RWPE2 (cell line): Measurements from ENCODE around the gene LRRN2.
"Not testable (repeated sequence)": the region's sequence is repeated elsewhere in the genome, so short reads cannot be mapped to it uniquely, and the experiment has no call there.

Experiments
- ATAC-seq: fragments of 200-7000 bp; cut with Tn5 transposase; 3 replicates; pipeline ENCODE4 v1.9.1; 2021; ENCODE audit warnings: low read depth
- DNase-seq: peaks from one replicate; pipeline ENCODE4 v3.0.0-alpha.2; 2020; ENCODE audit warnings: low spot score
- H3K27ac ChIP-seq: fragments of 450-650 bp; 2 replicates; pipeline ENCODE4 v1.5.1; 2017; ENCODE audit warnings: mild to moderate bottlenecking; ENCODE audit not compliant: poor library complexity, severe bottlenecking
- H3K27me3 ChIP-seq: fragments of 250-450 bp; sonication (Bioruptor Pico); 2 replicates; pipeline ENCODE4 v1.5.1; 2021; ENCODE audit warnings: mild to moderate bottlenecking, moderate library complexity; ENCODE audit not compliant: insufficient read depth, poor library complexity, severe bottlenecking
- H3K36me3 ChIP-seq: fragments of 250-450 bp; sonication (Bioruptor Pico); 2 replicates; pipeline ENCODE4 v1.5.1; 2020; ENCODE audit warnings: low read depth, mild to moderate bottlenecking, moderate library complexity
- H3K4me1 ChIP-seq: fragments of 250-450 bp; sonication (Bioruptor Pico); 2 replicates; pipeline ENCODE4 v1.5.1; 2021; ENCODE audit warnings: mild to moderate bottlenecking, moderate library complexity; ENCODE audit not compliant: insufficient read depth, poor library complexity, severe bottlenecking
- H3K4me3 ChIP-seq: fragments of 250-450 bp; sonication (Bioruptor Pico); 2 replicates; pipeline ENCODE4 v1.5.1; 2021; ENCODE audit warnings: mild to moderate bottlenecking, moderate library complexity; ENCODE audit not compliant: severe bottlenecking
- H3K9me3 ChIP-seq: fragments of 250-450 bp; sonication (Bioruptor Pico); 2 replicates; pipeline ENCODE4 v1.5.1; 2021; ENCODE audit warnings: mild to moderate bottlenecking, moderate library complexity; ENCODE audit not compliant: severe bottlenecking
- CTCF ChIP-seq: fragments of 450-650 bp; IDR thresholded peaks from one replicate; pipeline ENCODE4 v1.5.1; 2017; ENCODE audit warnings: mild to moderate bottlenecking, moderate library complexity; ENCODE audit not compliant: poor library complexity, severe bottlenecking

The LRRN2 gene

GRCh38 chr1:204571631-204572030 is 113.9 kb downstream of the LRRN2 start:
- no peak for TF ChIP-seq CTCF
- DNase-seq (no peak), ATAC-seq (no peak)
- H3K36me3 ChIP-seq = no peaks in the 10 kb centered on the region
- no peaks in the 10 kb centered on the region for H3K27me3 ChIP-seq
- no peak overlapping the region for H3K27ac ChIP-seq
- H3K9me3 ChIP-seq = peaks cover 4% of the 10 kb centered on the region
- peaks cover 7% of the 10 kb centered on the region for H3K4me1 ChIP-seq
- H3K4me3 ChIP-seq = no peak overlapping the region

DNA sequence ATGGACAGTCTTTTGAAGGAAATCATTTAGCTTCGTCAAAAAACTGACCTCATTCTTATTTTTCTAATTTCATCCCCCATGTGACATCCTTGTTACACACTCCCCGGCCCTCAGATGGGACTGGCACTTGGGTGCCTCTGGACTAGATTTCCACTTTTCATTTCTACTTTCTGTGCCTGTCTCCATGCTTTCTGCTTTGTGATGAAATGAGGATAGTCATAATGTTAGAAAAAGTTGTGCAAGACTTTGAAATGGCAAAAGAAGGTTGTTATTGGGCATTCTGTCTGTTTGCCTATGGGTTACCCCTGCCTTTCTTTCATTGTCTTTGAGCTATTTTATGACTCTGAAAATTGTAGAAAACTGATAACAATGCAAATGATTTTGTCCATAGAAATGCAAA is 114.4 kb downstream of the LRRN2 start:
- Histone ChIP-seq H3K36me3 (no peaks in the 10 kb centered on the region), H3K4me1 (peaks cover 7% of the 10 kb centered on the region), H3K4me3 (no peak overlapping the region), H3K27me3 (no peaks in the 10 kb centered on the region), H3K27ac (no peak overlapping the region), H3K9me3 (peaks cover 4% of the 10 kb centered on the region)
- TF ChIP-seq CTCF = no peak
- ATAC-seq (no peak), DNase-seq (no peak)

DNA sequence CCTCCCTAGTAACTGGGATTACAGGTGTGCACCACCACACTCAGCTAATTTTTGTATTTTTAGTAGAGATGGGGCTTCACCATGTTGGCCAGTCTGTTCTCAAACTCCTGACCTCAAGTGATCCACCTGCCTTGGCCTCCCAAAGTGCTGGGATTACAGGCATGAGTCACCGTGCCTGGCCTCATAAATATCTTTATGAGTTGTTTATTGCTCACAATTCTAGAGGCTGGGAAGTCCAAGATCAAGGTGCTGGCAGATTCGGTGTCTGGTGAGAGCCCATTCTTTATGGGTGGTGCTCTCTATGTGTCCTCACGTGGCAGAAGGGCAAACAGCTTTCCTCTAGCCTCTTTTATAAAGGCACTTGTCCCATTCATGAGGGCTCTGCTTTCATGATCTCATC is 115.5 kb downstream of the LRRN2 start:
- not testable (repeated sequence) for H3K27me3 ChIP-seq, H3K9me3 ChIP-seq, H3K36me3 ChIP-seq, H3K4me1 ChIP-seq, DNase-seq, H3K27ac ChIP-seq, ATAC-seq, H3K4me3 ChIP-seq

GRCh38 chr1:204569478-204569877 is 116.1 kb downstream of the LRRN2 start:
- no peaks in the 10 kb centered on the region for H3K36me3 ChIP-seq
- H3K27me3 ChIP-seq = no peaks in the 10 kb centered on the region
- no peak for DNase-seq
- TF ChIP-seq CTCF = no peak
- H3K9me3 ChIP-seq = peaks cover 4% of the 10 kb centered on the region
- H3K4me3 ChIP-seq = no peak overlapping the region
- H3K4me1 ChIP-seq = peaks cover 7% of the 10 kb centered on the region
- ATAC-seq = no peak
- no peak overlapping the region for H3K27ac ChIP-seq

DNA sequence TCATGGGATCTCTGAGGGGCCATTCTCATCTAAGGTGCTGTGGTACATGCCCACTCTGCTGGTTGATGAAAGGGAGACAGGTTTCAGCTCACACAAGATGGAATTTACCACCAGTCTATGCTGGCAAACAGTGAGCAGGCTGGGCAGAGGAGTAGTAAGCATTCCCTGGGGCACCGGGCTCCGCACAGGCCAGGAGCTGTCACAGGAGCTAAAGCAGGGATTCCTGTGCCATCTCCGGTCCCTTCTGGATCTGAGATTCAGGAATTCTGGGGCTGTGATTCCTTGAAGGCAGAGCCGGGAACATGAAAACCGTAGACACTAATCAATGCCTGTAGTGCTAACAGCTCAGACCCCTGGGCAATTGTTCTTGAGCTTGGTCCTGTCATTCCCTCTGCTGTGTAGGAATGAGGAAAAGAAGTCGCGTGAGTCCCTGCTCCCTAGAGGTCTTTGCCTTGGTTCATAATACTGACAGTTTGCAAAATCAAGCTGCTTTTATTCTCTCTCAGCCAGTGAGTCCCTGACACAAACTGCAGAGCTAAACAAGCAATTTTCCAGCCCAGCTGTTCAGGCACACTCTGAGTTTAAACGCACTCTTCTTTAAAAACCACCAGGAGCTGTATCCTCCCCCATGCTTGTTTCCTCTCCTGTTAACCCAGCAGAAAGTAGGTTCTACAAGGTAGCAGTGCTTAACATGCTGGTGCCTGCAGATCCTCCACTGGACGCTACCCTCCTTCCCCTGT is 116.8 kb downstream of the LRRN2 start:
- H3K27ac ChIP-seq = no peak overlapping the region
- H3K27me3 ChIP-seq = no peaks in the 10 kb centered on the region
- peaks cover 4% of the 10 kb centered on the region for H3K9me3 ChIP-seq
- TF ChIP-seq CTCF = no peak
- no peak overlapping the region for H3K4me3 ChIP-seq
- no peaks in the 10 kb centered on the region for H3K36me3 ChIP-seq
- peaks cover 5% of the 10 kb centered on the region for H3K4me1 ChIP-seq
- ATAC-seq (no peak), DNase-seq (no peak)
